Stimulated activated CD8-positive, alpha-beta memory T cell treated with anti-CD3 and anti-CD28 coated beads, Interleukin-7, amount 100 ng/mL, for 1 hour (primary cell): ENCODE measurements around the gene DCBLD2.

Experiments used
- DNase-seq, 2 donors: peaks; one replicate each; pipeline ENCODE4 v3.0.0-alpha.2; 2020; ENCODE audit warnings: low read depth in 2 of 2

The DCBLD2 gene

GRCh38 chr3:98901392-98902350, at the start of gene DCBLD2:
DCBLD2 (minus strand) TSS chr3:98901695; CDS start chr3:98901326, 369 bp downstream.
- peak; percentile 71 to 73 for DNase-seq

GRCh38 chr3:98945666-98946065, 44.2 kb upstream of the DCBLD2 start:
- no peak for DNase-seq

GRCh38 chr3:98945101-98945524, 43.6 kb upstream of the DCBLD2 start:
- no peak for DNase-seq

GRCh38 chr3:98930413-98930812, 28.9 kb upstream of the DCBLD2 start:
- DNase-seq = no peak

GRCh38 chr3:98921957-98922356, 20.5 kb upstream of the DCBLD2 start:
- DNase-seq = no peak

- DNase-seq = no peak
Observed at GRCh38 chr3:98920166-98920565, 18.7 kb upstream of the DCBLD2 start.

- DNase-seq = no peak
Observed at GRCh38 chr3:98918586-98918985, 17.1 kb upstream of the DCBLD2 start.

GRCh38 chr3:98917608-98918007, 16.1 kb upstream of the DCBLD2 start:
- no peak for DNase-seq

- no peak for DNase-seq
Observed at GRCh38 chr3:98914210-98915080, 12.9 kb upstream of the DCBLD2 start.

- DNase-seq = no peak
Observed at GRCh38 chr3:98912448-98912847, 11.0 kb upstream of the DCBLD2 start.

- DNase-seq = no peak
Observed at GRCh38 chr3:98906230-98906629, 4.7 kb upstream of the DCBLD2 start.

GRCh38 chr3:98903705-98904481, 2.4 kb upstream of the DCBLD2 start:
- DNase-seq = no peak

GRCh38 chr3:98903099-98903498, 1.6 kb upstream of the DCBLD2 start:
- DNase-seq = no peak

GRCh38 chr3:98902351-98902740, 851 bp upstream of the DCBLD2 start:
- no peak for DNase-seq

GRCh38 chr3:98901119-98901391, 440 bp downstream of the DCBLD2 start:
- no peak for DNase-seq

GRCh38 chr3:98900265-98901118, 1.0 kb downstream of the DCBLD2 start:
- no peak for DNase-seq

GRCh38 chr3:98897701-98898100, 3.8 kb downstream of the DCBLD2 start:
- DNase-seq = no peak

- DNase-seq = no peak
Observed at GRCh38 chr3:98894791-98895576, 6.5 kb downstream of the DCBLD2 start.

GRCh38 chr3:98893740-98894139, 7.8 kb downstream of the DCBLD2 start:
- DNase-seq = no peak

GRCh38 chr3:98892263-98892662, 9.2 kb downstream of the DCBLD2 start:
- DNase-seq = no peak
